Breast epithelium (tissue), 3 donors: ENCODE results near the gene CAMKK2.

Experiments
- CTCF ChIP-seq, 3 donors: fragments of 450-650 bp; IDR thresholded peaks; one replicate each; pipeline ENCODE4 v1.5.1; 2016 to 2017; ENCODE audit warnings: antibody characterized with exemption in 3 of 3, mild to moderate bottlenecking in 3 of 3, moderate library complexity in 3 of 3
- POLR2A ChIP-seq: fragments of 450-650 bp; IDR thresholded peaks from one replicate; pipeline ENCODE4 v1.6.1; 2016; ENCODE audit warnings: antibody characterized with exemption, mild to moderate bottlenecking, moderate library complexity
- POLR2AphosphoS5 ChIP-seq, 3 donors: sonication (generic); formaldehyde crosslinking; IDR thresholded peaks; one replicate each; pipeline ENCODE4 v1.6.1; 2017; ENCODE audit warnings: antibody characterized with exemption in 3 of 3

- TF ChIP-seq POLR2AphosphoS5 (IDR thresholded peaks at IDR 0.05): no peak
- TF ChIP-seq CTCF (IDR thresholded peaks at IDR 0.05): no peak
- TF ChIP-seq POLR2A: no peak
These were observed 23.1 kb downstream of the CAMKK2 start for GRCh38 chr12:121273364-121273896.
